NCI-H748 (cell line): ENCODE measurements around the gene SLC22A23.
"Not testable (repeated sequence)": the region's sequence is repeated elsewhere in the genome, so short reads cannot be mapped to it uniquely, and the experiment has no call there.

Source experiments
- DNase-seq: peaks from one replicate; lab custom pipeline; 2025; ENCODE audit not compliant: unreplicated experiment; lab: John Stamatoyannopoulos, UW

SLC22A23 gene

DNA sequence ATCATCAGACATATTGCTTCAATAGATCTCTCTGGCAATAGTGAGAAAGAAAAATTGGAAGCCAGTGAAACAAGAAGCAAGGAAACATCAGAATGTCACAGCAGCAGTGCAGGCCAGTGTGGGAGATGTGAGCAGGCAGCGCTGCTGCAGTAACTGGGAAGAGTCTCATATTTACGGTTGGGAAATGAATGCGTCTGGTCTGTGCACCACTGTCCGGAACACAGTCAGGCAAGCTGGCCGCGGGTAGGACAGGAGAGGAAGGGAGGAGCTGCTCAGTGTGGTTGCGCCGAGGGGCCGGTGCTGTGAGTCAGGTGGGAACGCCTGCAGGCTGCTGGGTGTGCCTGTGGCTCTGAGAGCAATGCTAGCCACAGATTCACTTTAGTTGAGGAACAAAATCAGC lies 204.5 kb downstream of the SLC22A23 start:
- DNase-seq = no peak

DNA sequence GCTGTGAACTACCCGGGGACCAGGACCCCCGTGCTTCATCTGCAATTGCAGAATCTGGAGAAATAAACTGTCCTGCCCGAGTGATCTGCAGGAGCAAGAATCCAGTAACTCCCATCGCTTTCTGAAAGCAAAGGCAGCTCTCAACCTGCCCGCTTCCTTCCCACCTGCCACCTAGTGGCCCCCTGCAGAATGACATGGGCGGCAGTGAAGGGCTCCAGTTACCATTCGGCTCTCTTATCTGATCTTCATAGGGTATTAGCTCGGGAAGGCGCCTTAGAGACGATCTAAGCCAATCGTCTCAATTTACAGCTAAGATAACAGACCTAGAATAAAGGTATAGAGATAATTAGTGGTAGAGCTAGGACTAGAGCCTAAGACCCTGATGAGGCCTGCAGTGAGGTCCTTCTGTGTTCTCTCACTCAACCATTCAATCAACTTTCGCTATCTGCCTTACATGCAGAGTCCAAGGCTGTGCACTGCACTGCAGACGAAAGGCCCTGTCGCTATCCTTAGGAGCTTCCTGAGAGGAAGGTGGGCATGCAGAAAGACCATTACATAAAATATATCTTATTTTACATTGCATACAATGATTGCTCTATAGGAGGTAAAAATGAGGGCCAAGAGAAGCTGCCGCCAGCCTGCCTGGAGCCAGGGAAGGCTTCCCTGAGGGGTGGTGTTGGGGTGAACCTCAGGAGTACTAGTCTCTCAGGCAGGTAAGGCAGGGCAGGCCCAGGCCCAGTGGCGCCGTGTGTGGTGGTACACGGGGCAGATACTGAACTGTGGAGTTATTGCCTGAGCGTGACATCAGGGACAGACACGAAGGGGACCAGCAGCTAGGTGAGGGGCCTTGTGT lies 205.2 kb downstream of the SLC22A23 start:
- peak; percentile 88 for DNase-seq

DNA sequence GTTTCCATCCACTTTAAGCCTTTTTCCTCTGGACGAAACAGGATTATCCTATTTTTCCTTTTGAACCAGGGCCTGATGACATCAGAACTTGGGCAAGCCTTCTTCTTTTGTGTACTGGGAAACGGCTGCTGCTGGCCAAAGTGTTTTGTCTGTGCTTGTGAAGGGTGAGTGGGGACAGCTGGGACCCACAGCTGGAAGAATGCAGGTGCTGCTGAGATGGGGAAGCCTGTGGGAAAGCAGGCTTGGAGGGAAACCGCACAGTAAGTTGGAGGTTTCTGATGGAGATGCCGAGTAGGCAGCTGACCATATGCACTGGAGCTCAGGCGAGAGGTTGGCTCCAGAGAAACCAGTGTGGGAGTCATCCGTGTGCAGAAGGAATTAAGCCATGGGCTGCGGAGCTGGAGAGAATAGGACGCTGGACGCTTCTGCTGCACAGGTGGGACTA lies 206.6 kb downstream of the SLC22A23 start:
- no peak for DNase-seq

DNA sequence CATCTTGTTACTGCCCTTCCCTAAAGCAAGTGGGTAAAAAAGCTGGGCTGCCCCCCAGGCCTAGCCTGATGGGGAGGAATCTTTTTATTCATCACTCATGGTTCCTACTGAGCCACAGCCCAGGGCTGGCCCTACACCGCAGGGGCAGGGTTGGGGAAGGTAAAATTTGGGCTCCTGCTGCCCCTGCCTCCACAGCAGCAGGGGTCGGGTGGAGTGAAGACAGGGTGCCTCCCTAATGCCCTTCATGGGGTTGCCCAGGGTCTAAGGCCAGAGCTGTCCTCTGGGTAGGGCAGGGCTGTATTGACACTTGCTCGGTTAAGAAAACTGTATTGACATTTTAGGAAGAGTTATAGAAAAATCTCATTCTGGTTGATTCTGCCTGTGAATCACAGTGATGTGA lies 207.0 kb downstream of the SLC22A23 start:
- no peak for DNase-seq

DNA sequence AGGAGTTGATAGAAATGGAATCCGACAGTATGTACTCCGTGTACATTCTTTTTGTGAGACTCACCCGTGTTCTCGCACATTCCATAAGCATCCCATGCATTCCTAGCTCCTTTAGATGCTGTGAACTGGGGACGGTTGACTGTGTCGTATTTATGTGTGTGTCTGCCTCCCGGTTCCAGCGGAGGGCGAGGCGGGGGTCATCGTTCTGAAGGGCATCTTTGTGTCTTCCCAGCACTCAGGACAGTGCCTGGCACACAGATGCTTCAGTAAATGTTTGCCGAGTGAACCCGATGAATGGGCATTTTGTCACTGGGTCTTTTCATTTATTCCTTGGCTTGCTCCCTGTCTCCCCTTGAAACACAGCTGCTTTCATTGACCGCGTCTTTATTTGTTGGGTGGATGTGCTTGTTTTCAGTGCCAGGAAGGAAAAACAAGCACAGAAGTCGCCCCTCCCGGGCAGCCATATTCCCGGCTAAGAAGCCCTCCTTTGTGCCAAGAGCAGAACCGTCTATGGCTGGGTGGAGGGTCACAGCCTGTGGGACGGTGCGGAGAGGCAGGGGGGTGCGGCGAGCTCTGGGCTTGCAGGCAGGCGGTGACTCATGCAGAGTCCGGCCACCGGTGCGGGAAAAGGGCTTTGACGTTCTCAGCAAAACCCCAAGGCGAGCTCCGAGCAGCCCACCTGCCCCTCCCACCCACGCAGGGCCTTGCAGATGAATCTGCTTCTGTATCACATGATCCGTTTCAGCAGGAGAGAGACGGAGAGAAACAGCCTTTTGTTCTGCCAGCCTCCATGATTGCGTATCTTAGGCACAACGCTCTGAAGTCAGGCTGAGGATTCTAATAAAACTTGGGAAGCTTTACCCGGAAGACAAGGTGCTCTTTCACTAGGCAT lies 209.3 kb downstream of the SLC22A23 start:
- peak; percentile 92 for DNase-seq

DNA sequence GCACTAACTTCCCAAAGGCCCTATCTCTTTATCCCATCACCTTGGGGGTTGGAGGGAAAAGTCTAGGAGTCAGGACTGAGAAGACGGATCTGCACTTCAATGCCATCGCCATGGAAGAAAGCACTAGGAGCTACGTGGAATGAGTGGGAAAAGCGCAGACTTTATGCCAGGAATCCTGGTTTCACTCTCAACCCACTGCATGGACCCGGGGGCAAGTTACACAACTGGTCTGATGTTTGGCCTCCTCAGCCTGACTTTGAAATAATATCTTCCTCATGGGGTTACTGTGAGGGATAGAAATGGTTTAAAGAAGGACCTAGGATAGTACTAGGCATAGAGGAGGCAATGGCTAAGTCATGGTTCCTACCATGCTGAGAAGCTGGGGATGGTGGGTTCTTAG lies 211.6 kb downstream of the SLC22A23 start:
- DNase-seq = no peak

DNA sequence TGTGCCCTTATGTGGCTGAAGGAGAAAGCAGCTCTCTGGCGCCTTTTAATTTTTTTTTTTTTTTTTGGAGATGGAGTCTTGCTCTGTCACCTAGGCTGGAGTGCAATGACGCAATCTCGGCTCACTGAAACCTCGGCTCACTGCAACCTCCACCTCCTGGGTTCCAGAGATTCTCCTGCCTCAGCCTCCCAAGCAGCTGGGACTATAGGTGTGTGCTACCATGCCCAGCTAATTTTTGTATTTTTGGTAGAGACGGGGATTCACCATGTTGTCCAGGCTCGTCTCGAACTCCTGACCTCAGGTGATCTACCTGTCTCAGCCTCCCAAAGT lies 212.1 kb downstream of the SLC22A23 start:
- DNase-seq = not testable (repeated sequence)

DNA sequence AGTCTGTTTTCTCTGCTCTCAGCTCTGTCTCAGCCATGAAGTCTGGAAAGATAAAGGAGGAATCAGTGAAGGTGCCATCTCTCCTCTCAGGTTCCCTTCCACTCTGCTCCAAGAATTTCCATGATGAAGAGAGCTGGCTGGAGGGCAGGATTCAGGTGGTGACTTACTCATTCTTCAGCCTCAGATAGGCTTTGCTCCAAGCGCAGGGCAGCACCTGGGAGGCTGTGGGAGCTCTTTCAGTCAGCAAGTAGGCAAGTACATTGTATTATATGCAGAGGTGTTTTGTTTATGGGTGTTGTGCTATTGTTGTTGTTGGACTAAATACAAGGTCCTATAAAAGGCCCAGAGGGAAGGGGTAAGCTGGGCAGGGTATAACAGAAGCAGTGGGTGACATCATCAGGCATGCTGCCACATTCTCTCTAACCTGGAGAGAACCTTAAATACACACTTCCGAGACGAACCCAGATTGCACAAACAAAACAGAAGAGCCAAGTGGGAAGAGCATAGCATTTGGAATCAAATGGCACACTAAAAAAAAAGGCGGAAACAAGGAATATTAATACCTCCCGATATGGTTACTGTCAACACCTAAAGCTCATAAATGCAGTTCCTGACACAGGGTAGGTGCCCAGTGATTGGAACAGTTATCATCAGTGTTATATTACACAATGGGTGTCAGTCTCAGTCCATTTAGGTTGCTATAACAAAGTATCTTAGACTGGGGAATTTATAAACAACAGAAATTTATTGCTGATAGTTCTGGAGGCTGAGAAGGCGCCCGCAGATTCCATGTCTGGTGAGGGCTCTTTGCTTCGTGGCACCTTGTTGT lies 212.6 kb downstream of the SLC22A23 start:
- no peak for DNase-seq

DNA sequence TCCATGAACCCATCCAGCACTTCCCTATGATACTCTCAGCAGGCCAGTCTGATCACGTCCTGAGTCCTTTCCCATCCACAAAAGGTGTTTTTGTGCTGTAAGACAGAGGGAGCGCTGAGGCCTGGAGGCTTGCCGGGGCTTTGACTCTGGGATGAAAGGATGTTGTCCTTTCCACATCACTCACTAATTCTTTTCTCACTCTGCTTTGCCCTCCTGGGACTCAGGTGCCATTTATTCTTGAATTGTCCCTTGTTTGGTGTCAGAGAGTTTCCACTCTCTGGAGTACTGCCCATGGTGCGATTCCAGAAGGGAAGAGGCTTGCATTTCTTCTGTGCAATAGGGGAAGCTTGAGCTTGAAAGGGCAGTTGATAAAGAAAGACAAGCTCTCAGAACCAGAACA lies 214.1 kb downstream of the SLC22A23 start:
- no peak for DNase-seq

DNA sequence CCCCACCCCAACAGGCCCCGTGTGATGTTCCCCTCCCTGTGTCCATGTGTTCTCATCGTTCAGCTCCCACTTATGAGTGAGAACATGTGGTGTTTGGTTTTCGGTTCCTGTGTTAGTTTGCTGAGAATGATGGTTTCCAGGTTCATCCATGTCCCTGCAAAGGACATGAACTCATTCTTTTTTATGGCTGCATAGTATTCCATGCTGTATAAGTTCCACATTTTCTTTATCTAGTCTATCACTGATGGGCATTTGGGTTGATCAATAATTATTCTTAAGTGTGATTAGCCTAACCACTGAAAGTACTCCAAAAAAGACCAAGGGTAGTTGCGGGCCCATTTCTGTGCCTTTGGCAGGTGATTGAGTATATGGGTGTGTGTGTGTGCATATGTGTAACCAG lies 215.1 kb downstream of the SLC22A23 start:
- not testable (repeated sequence) for DNase-seq

DNA sequence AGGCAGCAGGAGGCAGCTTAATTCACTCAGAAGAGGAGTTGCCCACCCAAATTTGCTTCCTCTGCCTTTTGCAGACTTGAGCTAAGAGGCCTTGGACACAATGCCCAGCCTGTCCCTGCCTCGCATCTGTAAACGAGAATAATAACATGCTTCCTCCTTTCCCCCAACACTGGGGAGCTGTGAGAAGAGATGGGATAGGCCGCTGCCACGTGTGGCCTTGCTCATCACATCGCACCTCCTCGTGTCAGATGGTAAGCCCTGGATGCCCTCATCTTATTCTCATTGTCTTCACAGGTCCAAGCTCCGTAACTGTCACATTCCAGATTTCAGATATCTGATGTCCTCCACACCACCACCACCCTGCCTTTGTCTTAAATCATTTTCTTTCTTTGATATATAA lies 216.3 kb downstream of the SLC22A23 start:
- DNase-seq = no peak

DNA sequence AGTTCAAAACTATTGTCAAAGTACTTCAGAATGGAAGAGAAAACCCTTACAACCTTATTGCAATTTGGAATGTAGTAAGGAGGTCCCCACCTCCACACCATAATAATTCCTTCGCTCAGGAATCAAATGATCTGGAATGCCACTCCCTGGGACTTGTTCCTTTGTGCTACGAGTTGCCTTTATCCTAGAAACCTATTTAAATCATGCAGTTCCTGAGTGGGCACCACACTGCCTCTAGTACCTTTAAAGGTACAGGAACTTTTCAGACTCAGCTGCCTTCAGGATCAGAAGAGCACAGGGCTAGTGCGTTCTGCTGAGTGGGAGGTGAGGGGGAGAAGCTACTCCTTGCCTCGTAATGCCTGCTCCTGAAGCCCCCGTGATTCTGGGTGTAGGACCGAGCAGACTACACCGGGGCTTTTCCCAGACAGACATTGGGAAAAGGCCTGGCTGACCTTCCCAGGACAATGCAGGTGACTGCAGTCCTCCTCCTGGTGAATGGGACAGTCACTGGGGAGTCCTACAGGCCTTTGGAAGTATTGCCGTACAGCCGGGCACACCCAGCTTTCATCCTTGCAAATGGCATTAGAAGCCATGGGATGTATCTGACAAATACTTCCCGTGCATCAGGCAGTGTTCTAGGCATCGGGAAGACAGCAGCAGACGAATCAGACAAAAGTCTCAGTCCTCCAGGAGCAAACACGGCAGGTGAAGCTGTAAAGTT lies 217.6 kb downstream of the SLC22A23 start:
- peak; percentile 28 for DNase-seq

DNA sequence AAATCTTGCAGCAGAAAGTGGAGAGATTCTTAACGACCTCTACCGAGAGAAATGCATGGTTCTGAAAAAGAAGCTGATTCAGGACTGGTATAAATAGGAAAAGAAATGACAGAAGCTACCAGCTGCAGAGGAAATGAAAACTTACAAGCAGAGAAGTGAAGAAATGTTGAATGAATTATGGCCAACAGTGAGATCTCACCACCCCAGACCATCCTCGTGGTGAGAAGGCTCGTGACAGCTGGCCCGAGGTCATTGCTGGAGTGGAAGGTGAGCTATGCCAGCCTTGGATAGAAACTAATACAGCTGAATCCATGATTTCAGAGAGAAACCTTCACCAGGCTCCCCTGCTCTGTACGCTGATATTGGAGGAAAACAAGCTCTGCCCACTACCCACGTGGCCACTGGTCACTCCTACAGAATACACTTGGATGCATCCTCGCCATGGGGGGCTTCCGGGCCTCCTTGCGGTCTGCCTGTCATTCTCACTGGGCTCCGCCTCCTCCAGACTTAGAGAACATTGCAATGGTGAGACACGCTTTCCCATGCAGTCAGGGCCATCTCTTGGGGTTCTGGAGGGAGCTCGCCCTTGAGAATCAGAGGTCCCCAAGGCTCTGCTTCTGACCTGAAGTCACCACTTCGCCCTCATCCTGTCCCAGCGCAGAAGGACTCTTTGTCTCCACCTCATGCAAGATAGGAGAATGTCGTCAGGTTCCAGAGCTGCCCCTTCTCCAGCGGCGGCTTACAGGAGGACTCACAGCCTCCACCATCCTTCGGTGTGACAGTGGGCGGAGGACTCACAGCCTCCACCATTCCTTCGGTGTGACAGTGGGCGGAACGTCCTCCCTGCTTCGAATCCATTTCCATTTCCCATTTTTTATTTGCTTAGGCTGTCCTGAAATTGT lies 218.8 kb downstream of the SLC22A23 start:
- no peak for DNase-seq

DNA sequence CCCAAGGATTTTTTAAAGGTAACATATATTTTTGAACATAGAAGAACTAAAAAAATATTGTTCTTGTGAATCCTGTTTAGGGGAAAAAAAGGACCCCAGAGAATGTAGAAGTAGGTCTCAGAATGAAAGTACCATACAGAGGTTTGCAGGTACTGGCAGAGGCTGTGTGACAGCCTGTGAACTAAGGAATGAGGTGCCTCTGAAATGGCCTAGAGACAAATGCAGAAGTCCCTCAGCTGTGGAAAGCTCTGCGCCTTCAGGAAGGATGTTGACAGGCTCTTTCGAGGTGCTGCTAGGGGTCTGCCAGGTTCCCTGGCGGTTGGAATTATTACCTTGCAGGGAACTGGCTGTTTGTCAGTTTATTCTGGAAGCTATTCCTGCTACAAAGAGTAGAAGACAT lies 220.8 kb downstream of the SLC22A23 start:
- no peak for DNase-seq

DNA sequence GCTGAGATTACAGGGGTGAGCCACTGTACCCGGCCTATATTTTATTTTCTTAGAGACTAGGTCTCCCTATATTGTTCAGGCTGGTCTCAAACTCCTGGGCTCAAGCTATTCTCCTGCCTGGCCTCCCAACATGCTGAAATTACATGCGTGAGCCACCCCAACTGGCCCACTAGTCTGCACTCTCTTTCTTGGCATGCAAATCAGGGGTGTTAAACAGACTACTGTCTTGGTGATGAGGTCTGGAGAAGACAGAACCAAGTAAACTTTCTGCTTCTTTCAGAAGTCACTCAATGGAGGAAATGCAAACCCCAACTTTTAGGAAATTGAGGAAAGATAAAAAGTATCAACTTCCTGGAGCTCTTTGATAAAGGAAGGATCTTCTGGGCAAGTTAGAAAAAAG lies 221.4 kb downstream of the SLC22A23 start:
- no peak for DNase-seq

DNA sequence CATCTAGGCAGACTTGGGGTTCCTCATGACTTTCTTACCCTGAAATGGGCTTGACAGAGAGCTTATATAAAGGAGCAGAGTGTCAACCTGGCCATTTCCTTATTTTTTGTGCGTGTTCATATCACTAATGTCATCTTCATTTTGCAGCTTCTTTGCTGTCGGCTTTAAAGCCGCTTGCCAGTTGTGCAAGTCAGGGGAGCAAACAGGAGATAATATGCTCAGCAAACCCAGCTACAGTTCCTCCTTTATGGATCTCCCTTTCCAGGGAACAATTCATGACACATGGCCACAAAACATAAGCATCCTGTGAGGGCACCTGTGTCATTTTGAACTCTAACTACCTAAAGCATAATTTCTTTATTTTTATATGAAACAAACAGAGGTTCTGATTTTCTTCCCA lies 222.9 kb downstream of the SLC22A23 start:
- DNase-seq = no peak

DNA sequence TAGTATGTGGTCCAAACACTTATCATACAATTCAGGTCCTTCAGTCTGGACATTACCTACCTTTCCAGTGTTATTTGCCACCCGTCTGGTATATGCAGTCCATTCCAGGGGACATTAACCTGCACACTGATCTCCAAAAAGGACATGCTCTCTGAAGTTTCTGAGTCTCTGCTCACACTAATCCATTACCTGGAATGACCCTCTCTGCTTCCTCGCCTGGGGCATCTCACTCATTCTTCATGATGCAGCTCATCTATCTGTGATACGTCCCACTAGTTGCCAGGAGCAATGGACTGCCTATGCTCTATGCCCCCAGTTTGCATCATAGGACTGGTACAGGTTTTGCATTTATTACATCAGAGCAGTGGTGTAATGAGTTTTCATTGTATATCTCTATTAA lies 223.5 kb downstream of the SLC22A23 start:
- DNase-seq = no peak

DNA sequence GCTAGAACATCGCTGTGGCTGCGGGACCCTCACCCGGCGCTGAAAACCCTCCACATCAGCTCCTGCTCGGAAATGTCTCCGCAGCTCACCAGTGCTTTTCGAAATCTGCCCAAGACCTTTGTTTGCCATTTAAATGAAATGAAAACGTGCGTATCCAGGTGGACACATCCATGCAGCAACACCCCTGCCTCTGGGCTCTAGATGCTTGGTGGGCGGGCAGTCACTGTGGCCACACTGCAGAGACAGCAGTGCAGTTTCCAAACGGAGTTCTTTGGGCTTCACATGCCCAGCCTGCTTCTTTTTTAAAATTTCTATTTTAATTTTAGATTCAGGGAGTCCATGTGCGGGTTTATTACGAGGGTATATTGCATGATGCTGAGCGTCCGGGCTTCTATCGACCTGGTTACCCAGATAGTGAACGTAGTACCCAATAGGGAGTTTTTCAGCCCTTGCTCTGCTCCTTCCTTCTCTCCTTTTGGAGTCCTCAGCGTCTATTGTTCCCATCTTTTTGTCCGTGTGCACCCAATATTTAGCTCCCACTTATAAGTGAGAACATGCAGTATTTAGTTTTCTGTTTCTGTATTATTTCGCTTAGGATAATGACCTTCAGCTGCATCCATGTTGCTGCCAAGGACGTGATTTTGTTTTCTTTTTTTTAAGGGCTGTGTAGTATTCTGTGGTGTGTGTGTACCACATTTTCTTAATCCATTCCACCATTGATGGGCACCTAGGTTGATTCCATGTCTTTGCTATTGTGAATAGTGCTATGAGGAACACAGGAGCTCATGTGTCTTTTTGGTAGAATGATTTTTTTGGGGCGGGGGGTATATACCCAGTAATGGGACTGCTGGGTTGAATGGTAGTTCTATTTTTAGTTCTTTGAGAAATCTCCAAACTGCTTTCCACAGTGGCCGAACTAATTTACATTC lies 224.6 kb downstream of the SLC22A23 start:
- peak; percentile 85 for DNase-seq
